GM18867 (cell line): ENCODE results near the gene PROSER1.
"Not testable (repeated sequence)": the region's sequence is repeated elsewhere in the genome, so short reads cannot be mapped to it uniquely, and the experiment has no call there.

ENCODE experiments used
- ATAC-seq: cut with Tn5 transposase; IDR thresholded peaks from one replicate; pipeline ENCODE4 v1.9.1; 2021; ENCODE audit warnings: mild to moderate bottlenecking, moderate library complexity; ENCODE audit not compliant: unreplicated experiment

Gene PROSER1

GRCh38 chr13:39037880-39038568 is at the start of gene PROSER1, which contains the start of gene NHLRC3:
Gene PROSER1, minus strand, starts transcription at chr13:39038089. Its CDS starts 847 bp downstream, at chr13:39037242.
Gene NHLRC3, plus strand, starts transcription at chr13:39038456. Its CDS starts 184 bp downstream, at chr13:39038640.
- peak; percentile 75 for ATAC-seq

- not testable (repeated sequence) for ATAC-seq
Measured at GRCh38 chr13:39086251-39086945, 48.5 kb upstream of the PROSER1 start.

- ATAC-seq, result no peak
Measured at GRCh38 chr13:39073983-39074382, 36.1 kb upstream of the PROSER1 start.

- no peak for ATAC-seq
Measured at GRCh38 chr13:39072842-39073241, 35.0 kb upstream of the PROSER1 start.

- no peak for ATAC-seq
Measured at GRCh38 chr13:39062004-39062403, 24.1 kb upstream of the PROSER1 start.

GRCh38 chr13:39058040-39058439 is 20.2 kb upstream of the PROSER1 start:
- no peak for ATAC-seq

- ATAC-seq, result no peak
Measured at GRCh38 chr13:39056018-39056417, 18.1 kb upstream of the PROSER1 start.

- no peak for ATAC-seq
Measured at GRCh38 chr13:39054112-39054511, 16.2 kb upstream of the PROSER1 start.

GRCh38 chr13:39052944-39053343 is 15.1 kb upstream of the PROSER1 start:
- ATAC-seq, result no peak

GRCh38 chr13:39051157-39051556 is 13.3 kb upstream of the PROSER1 start:
- peak; percentile 49 for ATAC-seq

- no peak for ATAC-seq
Measured at GRCh38 chr13:39049274-39049673, 11.4 kb upstream of the PROSER1 start.

GRCh38 chr13:39048806-39049205 is 10.9 kb upstream of the PROSER1 start:
- no peak for ATAC-seq

GRCh38 chr13:39047560-39047959 is 9.7 kb upstream of the PROSER1 start:
- no peak for ATAC-seq

- peak; percentile 89 for ATAC-seq
Measured at GRCh38 chr13:39044536-39044935, 6.6 kb upstream of the PROSER1 start.

- ATAC-seq, result no peak
Measured at GRCh38 chr13:39040206-39040605, 2.3 kb upstream of the PROSER1 start.

- ATAC-seq, result no peak
Measured at GRCh38 chr13:39039041-39039440, 1.2 kb upstream of the PROSER1 start.

GRCh38 chr13:39038569-39039030 is 711 bp upstream of the PROSER1 start:
- ATAC-seq, result peak; percentile 38

GRCh38 chr13:39037410-39037879 is 444 bp downstream of the PROSER1 start:
- peak; percentile 30 for ATAC-seq

GRCh38 chr13:39036212-39036611 is 1.7 kb downstream of the PROSER1 start:
- no peak for ATAC-seq

GRCh38 chr13:39035799-39036198 is 2.1 kb downstream of the PROSER1 start:
- ATAC-seq, result no peak

GRCh38 chr13:39035204-39035603 is 2.7 kb downstream of the PROSER1 start:
- ATAC-seq, result no peak

- no peak for ATAC-seq
Measured at GRCh38 chr13:39034085-39034484, 3.8 kb downstream of the PROSER1 start.
